A549 (cell line): ENCODE results near the gene ARHGEF19. TPM values are rescaled to one million over a fixed set of nuclear protein-coding genes. Genes with fewer than 3 reads are reported as not detected.

Source experiments
- ATAC-seq, 2 experiments: fragments of 200-7000 bp in 1 of 2; fragments of >200 bp in 1 of 2; cut with Nextera tagmentation in 1 of 2; cut with Tn5 transposase in 1 of 2; 3 replicates each; pipeline versions ENCODE4 v1.8.0 to v1.9.1; 2018 to 2020; ENCODE audit warnings: mild to moderate bottlenecking in 1 of 2, moderate library complexity in 1 of 2
- CTCF ChIA-PET: fragments of 300-600 bp; sonication (Branson Sonifier 250); formaldehyde crosslinking; extraction: SDS; loops from one replicate; lab custom pipeline; 2021; ENCODE audit warnings: antibody characterized with exemption, inconsistent platforms; lab: Yijun Ruan, JAX
- POLR2A ChIA-PET: fragments of 350-600 bp; formaldehyde crosslinking; extraction: SDS; loops from one replicate; lab custom pipeline; 2021; ENCODE audit warnings: antibody characterized with exemption, inconsistent platforms; lab: Yijun Ruan, JAX
- DNase-seq, 2 experiments: peaks; one replicate each; pipeline versions ENCODE4 v3.0.0 to v3.0.0-alpha.2; 2011 to 2016; ENCODE audit warnings: low read depth in 1 of 2, low spot score in 1 of 2
- FAIRE-seq: peaks from 2 replicates; lab custom pipeline; 2011; peaks lifted over from hg19 to GRCh38; lab: Jason Lieb, UNC
- H3K27ac ChIP-seq, 2 experiments: fragments of >200 bp; sonication (Bioruptor Twin); formaldehyde crosslinking; 3 replicates each; pipeline ENCODE4 v1.5.1; 2016 to 2017
- H3K4me1 ChIP-seq: fragments of >200 bp; sonication (Bioruptor Twin); formaldehyde crosslinking; 3 replicates; pipeline ENCODE4 v1.6.1; 2016
- H3K4me2 ChIP-seq: fragments of >200 bp; sonication (Bioruptor Twin); formaldehyde crosslinking; 3 replicates; pipeline ENCODE4 v1.6.1; 2016
- H3K4me3 ChIP-seq: fragments of >200 bp; sonication (Bioruptor Twin); formaldehyde crosslinking; 3 replicates; pipeline ENCODE4 v1.5.1; 2016
- H3K9me3 ChIP-seq: fragments of >200 bp; sonication (Bioruptor Twin); formaldehyde crosslinking; 3 replicates; pipeline ENCODE4 v1.6.1; 2016
- CHD4 ChIP-seq: fragments of 200-600 bp; sonication (generic); IDR thresholded peaks from 2 replicates; pipeline ENCODE4 v1.6.1; 2016; ENCODE audit warnings: antibody characterized with exemption, mild to moderate bottlenecking, borderline replicate concordance
- CTCF ChIP-seq: fragments of >200 bp; sonication (Bioruptor Twin); formaldehyde crosslinking; IDR thresholded peaks from 3 replicates; pipeline ENCODE4 v1.5.1; 2016
- E2F6 ChIP-seq: IDR thresholded peaks from 2 replicates; pipeline ENCODE4 v1.6.1; 2012; ENCODE audit warnings: low read depth, borderline replicate concordance
- EHF ChIP-seq: fragments of 250-450 bp; sonication (Bioruptor Pico); IDR thresholded peaks from 2 replicates; pipeline ENCODE4 v1.5.0; 2020; ENCODE audit warnings: mild to moderate bottlenecking
- FOSL2 ChIP-seq, 2 experiments: fragments of 450-650 bp in 1 of 2; fragments of >200 bp in 1 of 2; sonication (Bioruptor Twin) in 1 of 2; formaldehyde crosslinking; IDR thresholded peaks; 2 replicates each; pipeline versions ENCODE4 v1.5.0 to v1.6.1; 2016 to 2020; ENCODE audit warnings: mild to moderate bottlenecking in 1 of 2, moderate library complexity in 1 of 2
- GATA3 ChIP-seq: IDR thresholded peaks from 2 replicates; pipeline ENCODE4 v1.6.1; 2012; ENCODE audit warnings: borderline replicate concordance
- HDAC2 ChIP-seq: fragments of 200-600 bp; sonication (generic); IDR thresholded peaks from 2 replicates; pipeline ENCODE4 v1.6.1; 2016
- HEYL ChIP-seq: fragments of 250-450 bp; sonication (Bioruptor Pico); IDR thresholded peaks from 2 replicates; pipeline ENCODE4 v1.8.0; 2021; ENCODE audit warnings: mild to moderate bottlenecking, moderate library complexity
- HOXB13 ChIP-seq: fragments of 250-450 bp; sonication (Bioruptor Pico); IDR thresholded peaks from 2 replicates; pipeline ENCODE4 v1.5.0; 2020; ENCODE audit warnings: low read depth, mild to moderate bottlenecking, moderate library complexity
- JUN ChIP-seq, 2 experiments: fragments of >200 bp; sonication (Bioruptor Twin); formaldehyde crosslinking; IDR thresholded peaks; 2 replicates in 1 of 2; 3 replicates in 1 of 2; pipeline ENCODE4 v1.6.1; 2016 to 2017
- KDM1A ChIP-seq: fragments of 200-600 bp; sonication (generic); IDR thresholded peaks from 2 replicates; pipeline ENCODE4 v1.6.1; 2016; ENCODE audit warnings: low read depth, mild to moderate bottlenecking
- KDM5A ChIP-seq: fragments of 200-600 bp; sonication (generic); IDR thresholded peaks from 2 replicates; pipeline ENCODE4 v1.6.1; 2016; ENCODE audit warnings: antibody characterized with exemption, mild to moderate bottlenecking
- MAX ChIP-seq: IDR thresholded peaks from 2 replicates; pipeline ENCODE4 v1.6.1; 2012
- PHF8 ChIP-seq: fragments of 200-600 bp; sonication (generic); IDR thresholded peaks from 2 replicates; pipeline ENCODE4 v1.6.1; 2016; ENCODE audit warnings: low read depth, mild to moderate bottlenecking, antibody characterized with exemption, moderate library complexity, borderline replicate concordance
- REST ChIP-seq: fragments of 200-600 bp; sonication (generic); IDR thresholded peaks from 2 replicates; pipeline ENCODE4 v1.6.1; 2016; ENCODE audit warnings: antibody characterized with exemption, mild to moderate bottlenecking, moderate library complexity
- RNF2 ChIP-seq: fragments of 200-600 bp; sonication (generic); IDR thresholded peaks from 2 replicates; pipeline ENCODE4 v1.6.1; 2016; ENCODE audit warnings: low read depth, mild to moderate bottlenecking, antibody characterized with exemption, moderate library complexity, borderline replicate concordance
- SMC3 ChIP-seq: fragments of >200 bp; sonication (Bioruptor Twin); formaldehyde crosslinking; IDR thresholded peaks from 3 replicates; pipeline ENCODE4 v1.6.1; 2018; ENCODE audit warnings: inconsistent platforms
- TFCP2L1 ChIP-seq: fragments of 250-450 bp; sonication (Bioruptor Pico); IDR thresholded peaks from 2 replicates; pipeline ENCODE4 v1.5.0; 2021; ENCODE audit warnings: mild to moderate bottlenecking
- ZFP36 ChIP-seq: fragments of 450-650 bp; IDR thresholded peaks from 2 replicates; pipeline ENCODE4 v1.6.1; 2014; ENCODE audit warnings: borderline replicate concordance; ENCODE audit not compliant: partially characterized antibody
- WGBS: methylation state at CpG from one replicate; pipeline ENCODE4 v1.1.6; 2017; ENCODE audit errors: missing lambda C conversion rate; 5-methylcytosine and 5-hydroxymethylcytosine counted together
- polyA plus RNA-seq, 4 experiments: library from polyadenylated mRNA; depleted of rRNA in 3 of 4; stranded (reverse); fragments of >200 nt; fragmentation: RNase III in 1 of 4; extraction: RNeasy Plus Mini Kit Qiagen cat#74134 plus additional on column Dnase treatment in 1 of 4; gene quantifications; 2 replicates in 3 of 4; 3 replicates in 1 of 4; pipeline ENCODE4 v1.2.3, GENCODE V29; 2011 to 2017
- TF ChIP-seq, protein P1 (sequence below): fragments of 450-650 bp; IDR thresholded peaks from 2 replicates; pipeline ENCODE4 v1.6.1; 2014; ENCODE audit warnings: antibody characterized with exemption

The ARHGEF19 gene
- polyA plus RNA-seq, 2 of the 4 experiments (the other 2 are of a cell fraction), result 6.1 to 9.2 TPM

- DNase-seq, result peak in 1 of 2 experiments; percentile 74
- 12% methylated on average over 11 of the region's 24 CpGs for whole genome bisulfite sequencing
- peaks cover 96% of the 10 kb centered on the region for H3K4me1 ChIP-seq
- TF ChIP-seq CTCF, result no peak
- no peak for TF ChIP-seq CHD4
- no peak for TF ChIP-seq REST
- no peak for TF ChIP-seq HDAC2
- TF ChIP-seq EHF (CRISPR knock-in tag), result 0 out of 2 replicates have a peak, but pooled peaks have one; percentile 47
- no peak for TF ChIP-seq SMC3
- 0 out of 2 replicates have a peak, but pooled peaks have one; percentile 37 for TF ChIP-seq TFCP2L1 (CRISPR knock-in tag)
- TF ChIP-seq JUN (IDR thresholded peaks at IDR 0.05), result peak in 1 of 2 experiments; percentile 49; a peak in 2 of 5 replicates
- TF ChIP-seq GATA3, result peak; percentile 41; the same call in 1 of the 2 replicates
- no peak for TF ChIP-seq PHF8
- TF ChIP-seq RNF2, result no peak
- no peak for TF ChIP-seq HEYL (CRISPR knock-in tag)
- peak; percentile 84; the same call in 1 of the 2 replicates for TF ChIP-seq HOXB13 (CRISPR knock-in tag)
- peak; percentile 65; the same call in 1 of the 2 replicates for TF ChIP-seq MAX
- H3K4me3 ChIP-seq, result no peak overlapping the region
- ATAC-seq, result peak; percentile 26 to 41; a peak in 3 of 6 replicates
- FAIRE-seq, result no peak
- peak overlapping the region; percentile 72 for H3K4me2 ChIP-seq
- H3K9me3 ChIP-seq, result peaks cover 3% of the 10 kb centered on the region; the same call in 1 of the 3 replicates
- ChIA-PET POLR2A (interaction anchor here (1.5 kb wide), 1 partner anchor 19 kb away, joined by 4 read pairs; the partner anchor contains the start of gene EPHA2), CTCF (interaction anchor here (0.5 to 2.8 kb wide), 7 partner anchors 11 to 206 kb away, joined by 3 to 16 read pairs (median 5); partner anchors contain the start of gene EPHA2)
- peak overlapping the region; percentile 96 to 97 for H3K27ac ChIP-seq
Measured at GRCh38 chr1:16175610-16176553, 36.6 kb downstream of the ARHGEF19 start.

GRCh38 chr1:16174886-16175598, 37.4 kb downstream of the ARHGEF19 start:
- ChIA-PET POLR2A (interaction anchor here (1.5 kb wide), 1 partner anchor 18 kb away, joined by 4 read pairs; the partner anchor contains the start of gene EPHA2), CTCF (interaction anchor here (0.5 to 2.8 kb wide), 8 partner anchors 12 to 207 kb away, joined by 3 to 16 read pairs (median 4); partner anchors contain the start of gene EPHA2)
- H3K4me3 ChIP-seq, result no peak overlapping the region
- DNase-seq (no peak), FAIRE-seq (no peak), ATAC-seq (no peak)
- no peak for TF ChIP-seq ZFP36
- TF ChIP-seq TFCP2L1 (CRISPR knock-in tag), result no peak
- no peak for TF ChIP-seq FOSL2 (IDR thresholded peaks at IDR 0.05)
- no peak for TF ChIP-seq FOSL2 (CRISPR knock-in tag; IDR thresholded peaks at IDR 0.05)
- TF ChIP-seq, protein P1, sequence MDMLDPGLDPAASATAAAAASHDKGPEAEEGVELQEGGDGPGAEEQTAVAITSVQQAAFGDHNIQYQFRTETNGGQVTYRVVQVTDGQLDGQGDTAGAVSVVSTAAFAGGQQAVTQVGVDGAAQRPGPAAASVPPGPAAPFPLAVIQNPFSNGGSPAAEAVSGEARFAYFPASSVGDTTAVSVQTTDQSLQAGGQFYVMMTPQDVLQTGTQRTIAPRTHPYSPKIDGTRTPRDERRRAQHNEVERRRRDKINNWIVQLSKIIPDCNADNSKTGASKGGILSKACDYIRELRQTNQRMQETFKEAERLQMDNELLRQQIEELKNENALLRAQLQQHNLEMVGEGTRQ, result no peak
- TF ChIP-seq SMC3, result no peak
- TF ChIP-seq KDM1A, result 0 out of 2 replicates have a peak, but pooled peaks have one; percentile 7
- TF ChIP-seq KDM5A, result no peak
- no peak for TF ChIP-seq E2F6
- peaks cover 3% of the 10 kb centered on the region; the same call in 1 of the 3 replicates for H3K9me3 ChIP-seq
- H3K4me1 ChIP-seq, result peaks cover 90% of the 10 kb centered on the region
- peak overlapping the region; percentile 96 to 97 for H3K27ac ChIP-seq
- 68% methylated on average over 15 of the region's 22 CpGs for WGBS
- H3K4me2 ChIP-seq, result peak overlapping the region; percentile 72
